CD4-positive, alpha-beta T cell (primary cell): ENCODE measurements around the gene GRAP. TPM values are rescaled to one million over a fixed set of nuclear protein-coding genes. Genes with fewer than 3 reads are reported as not detected.
"Not testable (repeated sequence)": the region's sequence is repeated elsewhere in the genome, so short reads cannot be mapped to it uniquely, and the experiment has no call there.

Source experiments
- ATAC-seq: fragments of 200-7000 bp; cut with Tn5 transposase; one replicate; pipeline ENCODE4 v1.10.0; 2022; ENCODE audit warnings: mild to moderate bottlenecking; ENCODE audit not compliant: poor library complexity
- CTCF ChIA-PET: fragments of 350-600 bp; sonication (Branson Sonifier 250); formaldehyde crosslinking; loops from one replicate; lab custom pipeline; 2021; ENCODE audit warnings: antibody characterized with exemption, inconsistent platforms; lab: Charles Lee
- POLR2A ChIA-PET: fragments of 350-600 bp; sonication (Branson Sonifier 250); formaldehyde crosslinking; loops from one replicate; lab custom pipeline; 2021; ENCODE audit warnings: antibody characterized with exemption, inconsistent platforms; lab: Charles Lee
- DNase-seq, 14 experiments: peaks; one replicate each; pipeline ENCODE4 v3.0.0-alpha.2; 2013 to 2020; ENCODE audit warnings: mixed read lengths in 2 of 14
- H3K27ac ChIP-seq, 2 donors: one replicate each; pipeline versions ENCODE4 v1.5.1 to v1.7.0; 2013; ENCODE audit warnings: low read length in 2 of 2, low read depth in 1 of 2, mild to moderate bottlenecking in 1 of 2
- H3K27me3 ChIP-seq, 2 experiments: 1 replicate in 1 of 2; 2 replicates in 1 of 2; pipeline versions ENCODE4 v1.6.1 to v1.7.0; 2013; ENCODE audit warnings: low read length in 2 of 2, control low read depth in 1 of 2, mild to moderate bottlenecking in 1 of 2, moderate library complexity in 1 of 2; ENCODE audit not compliant: insufficient read depth in 2 of 2, control insufficient read depth in 1 of 2
- H3K36me3 ChIP-seq: one replicate; pipeline ENCODE4 v1.6.1; 2013; ENCODE audit warnings: low read length, control low read depth; ENCODE audit not compliant: insufficient read depth
- H3K4me1 ChIP-seq: one replicate; pipeline ENCODE4 v1.6.1; 2013; ENCODE audit warnings: low read length, control low read depth; ENCODE audit not compliant: insufficient read depth
- H3K4me3 ChIP-seq: one replicate; pipeline ENCODE4 v1.5.1; 2013; ENCODE audit warnings: mild to moderate bottlenecking, low read length, moderate library complexity
- H3K9me3 ChIP-seq, 2 experiments: 1 replicate in 1 of 2; 2 replicates in 1 of 2; pipeline versions ENCODE4 v1.6.1 to v1.7.0; 2013; ENCODE audit warnings: low read length in 2 of 2, mild to moderate bottlenecking in 2 of 2, control low read depth in 1 of 2, moderate library complexity in 1 of 2; ENCODE audit not compliant: control insufficient read depth in 1 of 2, insufficient read depth in 1 of 2
- H3K27ac Mint-ChIP-seq: one replicate; pipeline ENCODE4 v1.8.0; 2020; ENCODE audit warnings: mixed read lengths
- H3K27me3 Mint-ChIP-seq: one replicate; pipeline ENCODE4 v1.8.0; 2021; ENCODE audit warnings: mixed read lengths
- H3K36me3 Mint-ChIP-seq: one replicate; pipeline ENCODE4 v1.8.0; 2021; ENCODE audit warnings: low read depth, mixed read lengths
- H3K4me1 Mint-ChIP-seq: one replicate; pipeline ENCODE4 v1.8.0; 2021; ENCODE audit warnings: low read depth, mixed read lengths
- H3K4me3 Mint-ChIP-seq: one replicate; pipeline ENCODE4 v1.8.0; 2020; ENCODE audit warnings: mild to moderate bottlenecking, mixed read lengths
- H3K9me3 Mint-ChIP-seq: one replicate; pipeline ENCODE4 v1.8.0; 2020; ENCODE audit warnings: mixed read lengths
- intact Hi-C, 2 experiments: fragments of 100-400 bp; cut with DNase I in 1 of 2; cut with micrococcal nuclease in 1 of 2; formaldehyde crosslinking; loops; one replicate each; pipeline versions ENCODE4 v1.15.1 to v1.9.0; 2023 to 2025; cut with DNase I, micrococcal nuclease
- total RNA-seq, 174 experiments: library from RNA in 2 of 174; stranded (reverse) in 2 of 174; gene quantifications; one replicate each; pipeline ENCODE4 v1.2.3 and lab custom pipeline; 2021 to 2026

Gene GRAP
- total RNA-seq, 2 experiments from 2014 or later = 20.1 to 20.4 TPM

GRCh38 chr17:19040350-19040749 is 6.4 kb downstream of the GRAP start:
- H3K4me3 ChIP-seq, H3K9me3 ChIP-seq, intact Hi-C loops, H3K4me1 Mint-ChIP-seq, CTCF ChIA-PET, H3K27ac ChIP-seq, H3K4me1 ChIP-seq, POLR2A ChIA-PET, H3K27ac Mint-ChIP-seq, DNase-seq, H3K27me3 Mint-ChIP-seq, H3K27me3 ChIP-seq, H3K4me3 Mint-ChIP-seq, H3K36me3 Mint-ChIP-seq, H3K9me3 Mint-ChIP-seq, H3K36me3 ChIP-seq: not testable (repeated sequence)
- peak; percentile 49 for ATAC-seq

DNA sequence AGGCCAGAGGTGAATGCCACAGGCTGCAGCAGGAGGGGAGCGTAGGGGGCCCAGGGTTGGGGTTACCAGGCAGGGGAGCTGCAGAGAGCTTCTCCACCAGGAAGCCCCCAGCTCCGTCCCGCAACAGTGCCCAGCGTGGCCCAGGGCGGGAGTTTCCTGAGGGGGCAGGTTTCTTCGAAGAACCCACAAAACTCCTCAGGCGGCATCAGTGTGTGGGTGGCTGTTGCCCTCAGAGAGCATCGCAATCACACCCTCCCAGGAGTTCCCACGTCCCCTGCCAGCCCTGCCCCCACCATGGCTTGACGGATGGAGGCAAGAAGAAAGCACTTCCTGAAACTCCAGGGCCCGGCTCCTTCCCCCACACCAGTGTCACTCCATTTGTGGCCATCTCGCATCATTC is 8.0 kb downstream of the GRAP start:
- CTCF ChIA-PET, H3K36me3 ChIP-seq, H3K4me3 Mint-ChIP-seq, H3K4me1 Mint-ChIP-seq, H3K27ac ChIP-seq, H3K4me3 ChIP-seq, H3K27me3 Mint-ChIP-seq, H3K36me3 Mint-ChIP-seq, H3K4me1 ChIP-seq, H3K27me3 ChIP-seq, ATAC-seq, H3K27ac Mint-ChIP-seq, H3K9me3 ChIP-seq, DNase-seq, intact Hi-C loops, H3K9me3 Mint-ChIP-seq, POLR2A ChIA-PET: not testable (repeated sequence)

DNA sequence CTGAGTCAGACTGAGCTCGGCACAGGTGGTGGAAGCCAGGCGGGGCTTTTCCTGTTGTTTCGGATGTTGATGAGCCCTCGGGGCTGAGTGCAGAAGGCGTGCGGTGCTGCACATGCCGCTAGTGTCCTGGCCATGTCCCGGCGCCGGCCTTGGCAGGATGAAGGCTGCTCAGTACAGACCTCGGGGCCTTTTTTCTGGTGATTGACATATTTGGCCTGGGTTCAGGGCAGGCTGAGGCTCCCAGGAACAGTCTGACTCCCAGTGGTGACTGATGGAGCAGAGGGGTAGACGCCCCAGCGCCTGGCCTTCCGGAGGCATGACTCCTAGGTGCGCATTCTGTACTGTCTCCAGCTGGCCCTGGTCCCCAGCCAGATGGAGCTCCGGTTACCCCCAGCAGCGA is 8.8 kb downstream of the GRAP start:
- H3K36me3 ChIP-seq, H3K4me3 ChIP-seq, H3K27me3 ChIP-seq, H3K9me3 Mint-ChIP-seq, DNase-seq, intact Hi-C loops, H3K36me3 Mint-ChIP-seq, H3K27me3 Mint-ChIP-seq, H3K4me1 ChIP-seq, CTCF ChIA-PET, H3K4me3 Mint-ChIP-seq, POLR2A ChIA-PET, H3K9me3 ChIP-seq, H3K4me1 Mint-ChIP-seq, H3K27ac Mint-ChIP-seq, H3K27ac ChIP-seq: not testable (repeated sequence)
- ATAC-seq = peak; percentile 68

DNA sequence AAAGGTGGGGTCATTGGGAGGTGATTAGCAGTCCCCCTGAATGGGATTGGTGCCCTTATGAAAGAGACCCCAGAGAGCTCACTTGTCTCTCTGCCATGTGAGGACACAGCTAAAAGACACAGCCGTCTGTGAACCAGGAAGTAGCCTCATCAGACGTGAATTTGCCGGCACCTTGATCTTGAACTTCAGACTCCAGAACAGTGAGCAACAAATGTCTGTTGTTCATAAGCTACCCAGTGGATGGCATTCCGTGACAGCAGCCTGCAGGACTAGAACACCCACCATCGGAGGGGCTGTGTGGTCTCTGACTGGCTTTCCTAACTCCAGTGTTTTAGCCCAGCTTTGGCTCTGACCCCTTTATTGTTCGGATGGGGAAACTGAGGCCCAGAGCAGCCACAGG is 9.2 kb downstream of the GRAP start:
- H3K27ac Mint-ChIP-seq, H3K4me1 ChIP-seq, DNase-seq, POLR2A ChIA-PET, H3K27me3 ChIP-seq, H3K4me3 Mint-ChIP-seq, H3K4me3 ChIP-seq, H3K4me1 Mint-ChIP-seq, H3K9me3 ChIP-seq, H3K9me3 Mint-ChIP-seq, CTCF ChIA-PET, H3K36me3 ChIP-seq, H3K36me3 Mint-ChIP-seq, intact Hi-C loops, H3K27ac ChIP-seq, H3K27me3 Mint-ChIP-seq: not testable (repeated sequence)
- ATAC-seq = peak; percentile 65

DNA sequence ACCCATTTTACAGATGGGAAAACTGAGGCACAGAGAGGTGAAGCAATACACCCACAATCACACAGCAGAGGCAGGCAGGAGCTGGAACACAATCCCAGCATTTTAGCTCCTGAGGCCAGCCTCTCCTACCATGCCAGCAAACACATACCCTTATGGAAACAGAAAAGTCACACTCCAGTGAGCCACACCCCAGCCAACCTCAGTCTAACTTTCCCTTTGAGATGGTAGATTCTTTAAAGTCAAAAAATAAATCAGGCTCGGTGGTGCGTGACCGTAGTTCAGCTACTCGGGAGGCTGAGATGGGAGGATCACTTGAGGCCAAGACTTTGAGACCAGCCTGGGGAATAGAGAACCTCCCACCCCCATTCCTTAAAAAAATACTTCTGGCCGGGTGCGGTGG is 10.6 kb downstream of the GRAP start:
- ATAC-seq, H3K27me3 ChIP-seq, H3K9me3 ChIP-seq, H3K4me3 Mint-ChIP-seq, H3K36me3 ChIP-seq, H3K27ac Mint-ChIP-seq, DNase-seq, CTCF ChIA-PET, intact Hi-C loops, H3K9me3 Mint-ChIP-seq, H3K4me1 Mint-ChIP-seq, H3K27me3 Mint-ChIP-seq, H3K27ac ChIP-seq, POLR2A ChIA-PET, H3K4me1 ChIP-seq, H3K36me3 Mint-ChIP-seq, H3K4me3 ChIP-seq: not testable (repeated sequence)

GRCh38 chr17:19032377-19032988 is 14.3 kb downstream of the GRAP start:
- H3K27ac Mint-ChIP-seq, H3K27me3 ChIP-seq, H3K36me3 ChIP-seq, H3K4me1 Mint-ChIP-seq, intact Hi-C loops, POLR2A ChIA-PET, H3K4me3 ChIP-seq, H3K27me3 Mint-ChIP-seq, H3K36me3 Mint-ChIP-seq, CTCF ChIA-PET, H3K9me3 ChIP-seq, DNase-seq, H3K9me3 Mint-ChIP-seq, H3K4me3 Mint-ChIP-seq, H3K4me1 ChIP-seq, H3K27ac ChIP-seq: not testable (repeated sequence)
- ATAC-seq = peak; percentile 99
